Measurements from ENCODE around the gene ARSA.

- TF ChIP-seq CTCF (optimal IDR thresholded peaks at IDR 0.05 in 1 of 3, IDR thresholded peaks at IDR 0.05 in 1 of 3, conservative IDR thresholded peaks at IDR 0.05 in 1 of 3; ENCODE audit: extremely low read depth in 1 of 3, insufficient read depth in 2 of 3, low read length in 3 of 3) (no peak), EZH2 (IDR thresholded peaks at IDR 0.05; ENCODE audit: low read length) (no peak)
Observed at GRCh38 chr22:50621356-50621880, 6.5 kb downstream of the ARSA start.

Data from keratinocyte (primary cell).